ENCODE data around the gene PLB1.

DNA sequence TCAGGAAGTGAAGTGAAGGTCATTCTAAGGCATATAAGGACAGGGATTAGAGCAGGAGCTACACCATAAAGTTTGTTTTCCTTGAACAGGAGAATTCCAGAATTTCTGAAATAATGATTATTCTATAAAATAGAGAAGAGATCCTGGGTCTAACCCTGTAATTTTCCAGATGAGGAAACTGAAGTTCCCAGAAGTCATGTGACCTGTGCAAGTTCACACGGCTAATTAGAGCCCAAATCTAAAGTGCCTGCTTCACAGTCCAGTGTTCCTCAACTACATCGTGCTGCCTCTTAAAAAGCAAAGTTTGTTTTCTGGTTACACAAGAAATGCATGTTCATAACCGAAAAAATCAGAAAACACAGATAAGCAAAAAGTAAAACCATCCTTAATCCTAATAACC lies 34.9 kb downstream of the PLB1 start:
- TF ChIP-seq, protein P1, sequence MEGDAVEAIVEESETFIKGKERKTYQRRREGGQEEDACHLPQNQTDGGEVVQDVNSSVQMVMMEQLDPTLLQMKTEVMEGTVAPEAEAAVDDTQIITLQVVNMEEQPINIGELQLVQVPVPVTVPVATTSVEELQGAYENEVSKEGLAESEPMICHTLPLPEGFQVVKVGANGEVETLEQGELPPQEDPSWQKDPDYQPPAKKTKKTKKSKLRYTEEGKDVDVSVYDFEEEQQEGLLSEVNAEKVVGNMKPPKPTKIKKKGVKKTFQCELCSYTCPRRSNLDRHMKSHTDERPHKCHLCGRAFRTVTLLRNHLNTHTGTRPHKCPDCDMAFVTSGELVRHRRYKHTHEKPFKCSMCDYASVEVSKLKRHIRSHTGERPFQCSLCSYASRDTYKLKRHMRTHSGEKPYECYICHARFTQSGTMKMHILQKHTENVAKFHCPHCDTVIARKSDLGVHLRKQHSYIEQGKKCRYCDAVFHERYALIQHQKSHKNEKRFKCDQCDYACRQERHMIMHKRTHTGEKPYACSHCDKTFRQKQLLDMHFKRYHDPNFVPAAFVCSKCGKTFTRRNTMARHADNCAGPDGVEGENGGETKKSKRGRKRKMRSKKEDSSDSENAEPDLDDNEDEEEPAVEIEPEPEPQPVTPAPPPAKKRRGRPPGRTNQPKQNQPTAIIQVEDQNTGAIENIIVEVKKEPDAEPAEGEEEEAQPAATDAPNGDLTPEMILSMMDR (IDR thresholded peaks at IDR 0.05): no peak
- TF ChIP-seq POLR2AphosphoS5 (IDR thresholded peaks at IDR 0.05; ENCODE audit: insufficient read depth in 1 of 2, low read depth in 1 of 2) (no peak), POLR2A (IDR thresholded peaks at IDR 0.05) (no peak)
